ENCODE measurements around the gene GRK3. TPM values are rescaled to one million over a fixed set of nuclear protein-coding genes. Genes with fewer than 3 reads are reported as not detected.
"Not testable (repeated sequence)": the region's sequence is repeated elsewhere in the genome, so short reads cannot be mapped to it uniquely, and the experiment has no call there.

Gene GRK3
- total RNA-seq, 1 donor from 2014 or later = 66.7 TPM

DNA sequence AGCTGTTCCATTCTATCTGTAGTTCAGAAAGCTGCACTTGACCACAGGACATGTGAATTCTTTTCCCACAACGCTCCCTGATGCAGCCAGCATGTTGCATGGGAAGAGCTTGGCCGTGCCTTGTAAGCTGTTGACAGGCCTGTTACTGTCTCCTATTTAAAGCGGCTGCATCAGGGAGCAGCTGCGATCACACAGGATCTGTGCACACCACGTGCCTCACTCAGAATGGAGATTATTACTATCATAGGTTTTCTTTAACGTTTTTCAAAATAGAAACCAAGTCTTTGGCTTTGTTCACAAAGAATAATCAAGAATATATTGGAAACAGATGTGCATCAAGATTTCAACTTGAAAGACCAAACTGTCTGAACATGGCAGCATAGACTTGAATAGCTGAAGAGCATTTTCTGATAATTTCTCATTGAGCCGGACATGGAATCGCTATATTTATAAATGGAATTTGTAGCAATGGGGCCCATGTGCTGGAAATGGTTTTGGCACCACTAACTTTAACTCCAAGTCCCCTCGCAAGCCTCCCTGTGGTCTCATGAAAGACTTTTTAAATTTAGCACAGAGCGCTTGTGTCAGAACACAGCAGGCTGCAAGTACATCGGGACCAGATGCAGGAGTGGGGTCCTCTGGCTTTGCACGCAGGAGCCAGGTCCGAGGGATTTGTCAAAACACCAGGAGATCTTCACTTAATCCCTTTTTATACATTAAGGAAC, 136.7 kb downstream of the GRK3 start:
- TF ChIP-seq, protein P1, sequence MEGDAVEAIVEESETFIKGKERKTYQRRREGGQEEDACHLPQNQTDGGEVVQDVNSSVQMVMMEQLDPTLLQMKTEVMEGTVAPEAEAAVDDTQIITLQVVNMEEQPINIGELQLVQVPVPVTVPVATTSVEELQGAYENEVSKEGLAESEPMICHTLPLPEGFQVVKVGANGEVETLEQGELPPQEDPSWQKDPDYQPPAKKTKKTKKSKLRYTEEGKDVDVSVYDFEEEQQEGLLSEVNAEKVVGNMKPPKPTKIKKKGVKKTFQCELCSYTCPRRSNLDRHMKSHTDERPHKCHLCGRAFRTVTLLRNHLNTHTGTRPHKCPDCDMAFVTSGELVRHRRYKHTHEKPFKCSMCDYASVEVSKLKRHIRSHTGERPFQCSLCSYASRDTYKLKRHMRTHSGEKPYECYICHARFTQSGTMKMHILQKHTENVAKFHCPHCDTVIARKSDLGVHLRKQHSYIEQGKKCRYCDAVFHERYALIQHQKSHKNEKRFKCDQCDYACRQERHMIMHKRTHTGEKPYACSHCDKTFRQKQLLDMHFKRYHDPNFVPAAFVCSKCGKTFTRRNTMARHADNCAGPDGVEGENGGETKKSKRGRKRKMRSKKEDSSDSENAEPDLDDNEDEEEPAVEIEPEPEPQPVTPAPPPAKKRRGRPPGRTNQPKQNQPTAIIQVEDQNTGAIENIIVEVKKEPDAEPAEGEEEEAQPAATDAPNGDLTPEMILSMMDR (IDR thresholded peaks at IDR 0.05) = no peak
- no peaks in the 10 kb centered on the region for H3K27me3 Mint-ChIP-seq
- ChIA-PET POLR2A (interaction anchor here (0.6 to 0.7 kb wide), 2 partner anchors 16 to 157 kb away, joined by 3 to 7 read pairs; no protein-coding TSS in a partner anchor), CTCF (interaction anchor here (0.9 to 4.5 kb wide), 7 partner anchors 72 to 254 kb away, joined by 4 to 56 read pairs (median 5); no protein-coding TSS in a partner anchor)
- peaks cover 84% of the 10 kb centered on the region for H3K36me3 Mint-ChIP-seq (ENCODE audit: low read depth)
- no peak overlapping the region for H3K27ac Mint-ChIP-seq
- H3K9me3 Mint-ChIP-seq = no peaks in the 10 kb centered on the region
- no peak overlapping the region for H3K4me3 Mint-ChIP-seq
- intact Hi-C loops (cut with micrococcal nuclease) = loop anchor here (5.0 kb wide), 2 partner anchors 71 to 254 kb away; no protein-coding TSS in a partner anchor
- no peak for ATAC-seq (ENCODE audit: low read depth)
- H3K4me1 Mint-ChIP-seq = peaks cover 9% of the 10 kb centered on the region
- DNase-seq = no peak

DNA sequence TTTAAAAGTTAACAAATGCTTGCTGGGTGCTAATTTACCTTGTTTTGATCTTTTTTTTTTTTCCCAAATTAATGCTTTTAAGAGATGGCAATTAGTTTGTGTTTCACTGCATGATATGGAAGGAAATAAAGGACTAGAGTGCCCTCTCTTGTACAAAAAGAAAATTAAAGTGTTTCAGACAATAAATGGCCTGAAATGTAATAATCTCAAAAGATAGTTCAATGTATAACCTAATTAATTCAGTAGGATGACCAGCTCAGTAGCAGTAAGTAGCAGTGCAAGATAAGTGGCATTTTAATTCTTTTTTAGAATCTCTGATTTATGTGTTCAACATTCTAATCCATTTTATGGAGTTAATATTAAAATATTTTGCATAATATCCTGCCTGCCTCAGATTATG, 137.6 kb downstream of the GRK3 start:
- ATAC-seq (ENCODE audit: low read depth) = no peak
- DNase-seq = no peak
- CTCF ChIA-PET = interaction anchor here (0.7 to 4.5 kb wide), 6 partner anchors 40 to 240 kb away, joined by 3 to 56 read pairs (median 8); no protein-coding TSS in a partner anchor
- Mint-ChIP-seq H3K4me3 (no peak overlapping the region), H3K27me3 (no peaks in the 10 kb centered on the region), H3K36me3 (ENCODE audit: low read depth) (peaks cover 84% of the 10 kb centered on the region), H3K27ac (no peak overlapping the region), H3K9me3 (no peaks in the 10 kb centered on the region), H3K4me1 (peaks cover 9% of the 10 kb centered on the region)
- intact Hi-C loops (cut with micrococcal nuclease) = loop anchor here (1.0 to 5.0 kb wide), 5 partner anchors 70 to 255 kb away; no protein-coding TSS in a partner anchor
- TF ChIP-seq, protein P1 (IDR thresholded peaks at IDR 0.05) = no peak
- POLR2A ChIA-PET = no interaction called here

GRCh38 chr22:25702571-25703167, 138.2 kb downstream of the GRK3 start:
- Mint-ChIP-seq H3K36me3 (ENCODE audit: low read depth) (peaks cover 84% of the 10 kb centered on the region), H3K4me1 (peaks cover 9% of the 10 kb centered on the region), H3K9me3 (no peaks in the 10 kb centered on the region), H3K27me3 (no peaks in the 10 kb centered on the region), H3K27ac (no peak overlapping the region), H3K4me3 (no peak overlapping the region)
- intact Hi-C loops (cut with micrococcal nuclease) = loop anchor here (1.0 to 5.0 kb wide), 6 partner anchors 12 to 255 kb away; no protein-coding TSS in a partner anchor
- POLR2A ChIA-PET = interaction anchor here (0.6 kb wide), 1 partner anchor 159 kb away, joined by 4 read pairs; no protein-coding TSS in a partner anchor
- DNase-seq (no peak), ATAC-seq (ENCODE audit: low read depth) (no peak)
- TF ChIP-seq, protein P1 (IDR thresholded peaks at IDR 0.05) = no peak
- CTCF ChIA-PET = interaction anchor here (0.7 to 4.5 kb wide), 6 partner anchors 41 to 240 kb away, joined by 3 to 56 read pairs (median 8); no protein-coding TSS in a partner anchor

GRCh38 chr22:25704701-25705100, 140.2 kb downstream of the GRK3 start:
- Mint-ChIP-seq H3K27ac (peak overlapping the region; percentile 25), H3K36me3 (ENCODE audit: low read depth) (peaks cover 83% of the 10 kb centered on the region), H3K9me3 (no peaks in the 10 kb centered on the region), H3K27me3 (no peaks in the 10 kb centered on the region), H3K4me3 (no peak overlapping the region), H3K4me1 (peaks cover 9% of the 10 kb centered on the region)
- TF ChIP-seq, protein P1 (IDR thresholded peaks at IDR 0.05) = no peak
- ChIA-PET CTCF (interaction anchor here (3.4 kb wide), 1 partner anchor 161 kb away, joined by 16 read pairs; no protein-coding TSS in a partner anchor), POLR2A (interaction anchor here (0.6 kb wide), 1 partner anchor 32 kb away, joined by 3 read pairs; no protein-coding TSS in a partner anchor)
- ATAC-seq (ENCODE audit: low read depth) (no peak), DNase-seq (no peak)
- intact Hi-C loops (cut with micrococcal nuclease) = loop anchor here (5.0 kb wide), 2 partner anchors 68 to 257 kb away; no protein-coding TSS in a partner anchor

GRCh38 chr22:25706197-25706596, 141.7 kb downstream of the GRK3 start:
- Mint-ChIP-seq H3K4me3 (no peak overlapping the region), H3K9me3 (no peaks in the 10 kb centered on the region), H3K27me3 (no peaks in the 10 kb centered on the region), H3K27ac (no peak overlapping the region), H3K4me1 (peaks cover 9% of the 10 kb centered on the region), H3K36me3 (ENCODE audit: low read depth) (peaks cover 85% of the 10 kb centered on the region)
- intact Hi-C loops (cut with micrococcal nuclease) = no loop called here
- CTCF ChIA-PET = interaction anchor here (3.4 kb wide), 1 partner anchor 162 kb away, joined by 16 read pairs; no protein-coding TSS in a partner anchor
- POLR2A ChIA-PET = no interaction called here
- TF ChIP-seq, protein P1 (IDR thresholded peaks at IDR 0.05) = no peak
- ATAC-seq (ENCODE audit: low read depth) (no peak), DNase-seq (no peak)

DNA sequence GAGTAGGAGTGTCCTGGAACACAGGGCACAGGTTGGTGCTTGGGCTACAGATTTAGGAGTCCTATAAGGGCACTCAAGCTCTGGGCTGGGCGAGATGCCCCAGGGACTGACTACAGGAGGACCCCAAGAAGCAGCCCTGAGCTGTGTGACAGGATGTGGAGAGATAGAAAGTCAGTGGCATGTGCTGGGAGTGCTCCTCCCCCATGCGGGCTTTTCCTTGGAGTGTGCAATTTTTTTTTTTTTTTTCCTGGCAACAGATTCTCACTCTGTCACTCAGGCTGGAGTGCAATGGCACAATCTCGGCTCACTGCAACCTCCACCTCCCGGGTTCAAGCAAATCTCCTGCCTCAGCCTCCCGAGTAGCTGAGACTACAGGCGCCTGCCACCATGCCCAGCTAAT, 144.0 kb downstream of the GRK3 start:
- ATAC-seq (ENCODE audit: low read depth); CTCF ChIA-PET; H3K9me3 Mint-ChIP-seq; H3K27ac Mint-ChIP-seq; POLR2A ChIA-PET; H3K27me3 Mint-ChIP-seq; DNase-seq; intact Hi-C loops (cut with micrococcal nuclease); H3K4me1 Mint-ChIP-seq; H3K4me3 Mint-ChIP-seq: not testable (repeated sequence)
- peaks cover 87% of the 10 kb centered on the region for H3K36me3 Mint-ChIP-seq (ENCODE audit: low read depth)
